ENCODE results near the gene APBB1.

Gene APBB1

DNA sequence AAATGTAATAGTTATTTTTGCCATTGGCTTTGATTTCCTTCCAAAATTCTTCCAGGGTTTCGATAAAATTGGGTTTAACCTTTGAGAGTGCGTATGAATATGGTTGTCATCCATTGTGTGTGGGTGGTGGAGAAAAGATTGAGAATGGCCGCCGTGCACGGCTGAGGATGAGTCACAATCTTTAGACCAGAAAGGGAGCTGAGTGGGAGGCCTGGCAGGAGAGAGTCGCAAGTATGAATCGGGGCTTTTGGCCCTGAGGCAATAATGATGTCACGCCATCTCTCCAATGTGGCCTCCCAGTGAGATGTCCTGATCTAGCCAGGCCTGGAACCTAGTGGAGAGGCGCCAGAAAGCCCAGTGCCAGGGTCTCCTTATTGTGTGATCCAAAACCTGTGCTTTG is 61.7 kb downstream of the APBB1 start:
- H3K4me3 ChIP-seq (ENCODE audit: low read length) = no peak overlapping the region
- no peak for TF ChIP-seq ZNF274 (IDR thresholded peaks at IDR 0.05; ENCODE audit: low read depth, low read length)

DNA sequence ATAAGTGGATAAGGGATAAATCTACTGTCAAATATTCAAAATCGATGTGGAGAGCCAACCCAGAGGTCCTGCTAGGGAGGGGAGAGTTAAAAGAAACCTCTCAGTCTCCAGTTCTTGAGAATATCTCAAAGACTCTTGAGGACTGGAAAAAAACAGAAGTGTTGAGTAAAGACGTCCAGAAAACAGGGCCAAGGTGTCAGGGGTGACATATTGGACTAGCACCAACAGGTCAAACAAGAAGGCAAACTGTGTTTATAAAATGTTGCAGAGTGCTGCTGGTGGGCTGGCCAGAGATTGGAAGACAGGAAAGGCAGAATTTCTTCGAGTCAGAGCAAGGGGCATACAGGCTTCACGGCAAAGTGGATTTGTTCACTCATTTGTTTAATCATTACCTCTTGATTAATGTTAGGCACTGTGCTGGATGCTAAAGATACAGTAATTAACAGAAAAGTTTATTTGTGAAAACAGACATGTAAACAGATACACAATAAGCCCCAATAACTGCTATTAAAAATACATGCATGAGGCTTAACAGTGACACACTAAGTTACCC is 62.3 kb downstream of the APBB1 start:
- TF ChIP-seq ZNF274 (IDR thresholded peaks at IDR 0.05; ENCODE audit: low read depth, low read length) = no peak
- no peak overlapping the region for H3K4me3 ChIP-seq (ENCODE audit: low read length)

DNA sequence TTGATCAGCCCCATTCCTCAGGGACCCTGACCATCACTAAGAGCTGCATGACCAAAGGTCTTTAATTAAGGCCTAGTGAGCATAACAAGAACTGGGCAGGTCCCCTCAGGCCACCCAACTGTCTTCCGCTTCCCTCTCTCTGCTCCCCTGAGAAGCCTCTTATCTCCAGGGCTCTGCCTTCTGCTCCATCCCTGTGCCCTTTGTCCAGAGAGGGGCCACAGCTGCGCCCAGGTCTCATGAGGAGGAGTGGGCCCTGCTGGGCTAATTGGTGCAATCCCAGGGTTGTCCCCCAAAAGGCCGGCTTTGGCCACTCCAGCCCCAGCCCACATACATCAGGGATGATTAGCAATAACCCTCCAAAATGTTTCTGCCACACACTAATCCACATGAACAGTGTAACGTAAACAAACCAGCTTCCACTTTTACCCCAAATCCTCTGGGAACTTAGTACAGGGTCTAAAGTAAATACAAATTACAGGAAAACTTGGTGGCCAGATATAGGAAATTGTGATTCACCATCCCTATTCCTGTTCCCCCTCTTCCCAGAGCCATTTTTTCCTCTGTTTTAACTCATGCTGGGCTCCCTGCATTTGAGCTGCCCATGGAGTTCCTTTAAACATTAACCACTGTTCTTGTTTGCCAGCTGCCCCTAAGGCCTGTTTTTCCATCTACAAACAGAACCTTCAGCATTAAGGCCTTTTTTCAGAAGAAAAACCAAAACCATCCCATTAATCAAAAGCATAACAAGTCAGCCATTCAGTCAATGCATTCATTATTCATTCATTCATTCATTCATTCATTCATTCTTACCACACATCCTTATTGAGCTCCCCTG is 64.0 kb downstream of the APBB1 start:
- no peak for TF ChIP-seq ZNF274 (IDR thresholded peaks at IDR 0.05; ENCODE audit: low read depth, low read length)
- H3K4me3 ChIP-seq (ENCODE audit: low read length) = no peak overlapping the region

DNA sequence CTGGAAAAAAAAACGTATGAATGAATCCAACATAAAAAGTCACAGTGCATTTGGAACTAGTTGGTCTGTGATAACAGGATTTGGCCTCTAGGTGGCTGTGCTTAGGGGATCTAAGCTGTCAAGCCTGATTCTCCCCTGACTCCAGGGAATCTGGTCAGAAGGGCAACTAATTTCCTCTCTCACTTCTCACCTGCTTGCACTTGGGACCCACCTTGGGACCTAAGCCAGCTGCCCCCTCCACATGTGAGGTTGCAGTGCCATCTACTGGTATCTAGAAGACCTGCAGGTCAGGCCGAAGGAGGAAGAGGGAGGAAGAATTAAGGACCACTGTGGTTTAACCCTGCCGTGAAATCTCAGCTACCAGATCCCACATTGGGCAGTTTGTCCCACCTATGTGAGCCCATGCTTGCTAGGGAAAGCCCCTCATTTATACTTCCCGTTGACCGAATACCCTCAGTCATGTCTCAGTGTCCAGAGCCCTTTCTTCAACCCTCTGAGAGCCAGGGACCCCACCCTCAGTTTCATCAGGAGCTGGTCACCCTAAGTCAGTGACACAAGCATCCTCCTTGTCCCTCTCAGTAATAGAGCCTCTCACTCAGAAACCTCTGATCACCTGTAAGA is 65.4 kb downstream of the APBB1 start:
- H3K4me3 ChIP-seq (ENCODE audit: low read length) = no peak overlapping the region
- TF ChIP-seq ZNF274 (IDR thresholded peaks at IDR 0.05; ENCODE audit: low read depth, low read length) = no peak

DNA sequence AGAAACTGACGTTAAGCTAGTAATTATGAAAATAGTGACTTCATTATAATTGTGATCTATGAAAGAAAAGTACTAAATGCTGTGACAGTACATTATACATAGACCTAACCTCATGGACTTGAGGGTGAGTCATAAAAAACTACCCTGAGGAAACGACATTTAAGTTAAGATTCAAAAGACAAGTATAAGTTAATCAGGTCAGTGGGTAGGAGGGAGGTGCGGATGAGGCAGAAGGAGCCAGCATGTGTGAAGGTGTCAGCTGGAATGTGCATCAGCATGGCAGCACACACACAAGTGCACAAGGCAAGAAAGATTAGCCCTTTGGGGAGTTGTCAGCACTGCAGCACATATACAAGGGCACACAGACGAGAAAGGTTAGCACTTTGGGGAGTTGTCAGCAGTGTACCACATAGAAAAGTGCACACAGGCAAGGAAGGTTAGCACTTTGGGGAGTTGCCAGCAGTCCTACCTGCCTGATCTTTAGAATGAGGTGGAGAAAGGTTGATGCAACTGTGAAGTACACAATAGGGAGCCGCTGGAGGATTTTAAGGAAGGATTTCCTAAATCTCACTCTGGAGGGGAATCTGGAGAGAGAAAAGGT is 67.0 kb downstream of the APBB1 start:
- no peak for TF ChIP-seq ZNF274 (IDR thresholded peaks at IDR 0.05; ENCODE audit: low read depth, low read length)

DNA sequence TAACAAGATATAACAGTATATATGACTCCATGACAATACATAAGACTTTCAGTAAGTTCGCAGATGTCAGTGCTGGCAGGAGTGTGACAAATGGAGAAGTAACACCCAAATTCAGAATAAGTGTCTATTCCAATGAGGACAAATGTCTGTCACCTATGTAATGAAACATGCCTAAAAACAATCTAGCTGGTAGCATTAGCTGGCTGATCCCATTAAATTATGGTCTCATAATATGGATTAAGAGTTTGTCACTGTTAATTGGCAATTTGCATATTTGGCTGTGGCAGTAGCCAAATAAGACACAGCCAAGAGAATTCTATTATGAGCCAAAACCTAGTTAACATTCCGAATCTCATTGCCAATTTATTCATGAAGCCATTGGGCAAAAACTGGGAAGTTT is 68.4 kb downstream of the APBB1 start:
- H3K4me3 ChIP-seq (ENCODE audit: low read length) = no peak overlapping the region
- TF ChIP-seq ZNF274 (IDR thresholded peaks at IDR 0.05; ENCODE audit: low read depth, low read length) = no peak

More for the DNA sequence above, 67.0 kb downstream of the APBB1 start:
- no peak overlapping the region for H3K4me3 ChIP-seq (ENCODE audit: low read length)

DNA sequence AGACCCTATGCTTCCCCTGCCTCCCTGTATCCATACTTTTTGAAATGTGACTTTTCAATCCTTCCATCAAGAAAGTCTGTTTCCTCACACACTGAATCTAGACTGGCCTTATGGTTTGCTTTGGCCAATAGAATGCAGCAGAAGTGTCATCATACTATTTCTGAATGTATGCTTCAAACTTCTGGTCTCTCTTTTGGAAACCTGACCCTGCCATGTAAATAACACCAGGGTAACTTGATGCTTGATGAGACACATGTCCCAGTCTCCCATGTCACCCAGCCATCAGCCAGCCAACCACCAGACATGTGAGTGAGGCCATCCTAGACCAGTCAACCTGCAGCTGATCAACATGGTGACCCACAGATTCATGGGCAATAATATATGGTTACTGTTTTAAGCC is 68.9 kb downstream of the APBB1 start:
- H3K4me3 ChIP-seq (ENCODE audit: low read length) = no peak overlapping the region
- TF ChIP-seq ZNF274 (IDR thresholded peaks at IDR 0.05; ENCODE audit: low read depth, low read length) = no peak

DNA sequence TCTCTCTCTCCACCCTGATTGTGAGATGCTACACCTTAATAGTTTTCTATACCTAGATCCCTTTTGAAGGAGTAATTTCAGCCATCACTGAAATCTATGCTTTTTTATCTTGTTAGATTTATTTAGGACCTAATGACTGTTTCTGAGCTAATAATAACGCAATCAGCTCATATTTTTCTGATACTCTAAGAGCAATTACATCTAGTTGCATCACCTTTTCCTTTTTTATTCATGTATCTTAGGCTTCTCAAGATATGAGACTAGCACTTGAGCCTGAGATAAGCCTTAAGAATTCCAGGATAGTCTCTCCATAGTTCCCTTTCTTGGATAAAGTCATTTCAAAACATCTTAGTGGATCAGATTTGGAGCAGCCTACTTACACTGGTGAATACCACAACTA is 73.5 kb downstream of the APBB1 start:
- TF ChIP-seq ZNF274 (IDR thresholded peaks at IDR 0.05; ENCODE audit: low read depth, low read length) = no peak
- H3K4me3 ChIP-seq (ENCODE audit: low read length) = no peak overlapping the region
